Bronchial epithelial cell (primary cell): ENCODE measurements around the gene YIPF1. TPM values are rescaled to one million over a fixed set of nuclear protein-coding genes. Genes with fewer than 3 reads are reported as not detected.

Experiments
- DNase-seq: peaks from one replicate; pipeline ENCODE4 v3.0.0-alpha.2; 2010; ENCODE audit warnings: low read depth
- FAIRE-seq: peaks from 2 replicates; lab custom pipeline; 2011; peaks lifted over from hg19 to GRCh38; lab: Jason Lieb, UNC
- H3K27me3 ChIP-seq: 2 replicates; pipeline ENCODE4 v1.5.1; 2011; ENCODE audit warnings: low read length; ENCODE audit not compliant: control insufficient read depth, insufficient read depth
- H3K36me3 ChIP-seq: 2 replicates; pipeline ENCODE4 v1.5.1; 2011; ENCODE audit warnings: low read length; ENCODE audit not compliant: control insufficient read depth, insufficient read depth
- H3K4me3 ChIP-seq: 2 replicates; pipeline ENCODE4 v1.5.1; 2011; ENCODE audit warnings: mild to moderate bottlenecking, low read depth, low read length, control low read depth
- CTCF ChIP-seq: IDR thresholded peaks from 2 replicates; pipeline ENCODE4 v1.5.1; 2011; ENCODE audit warnings: mild to moderate bottlenecking, moderate library complexity, low read length, control low read depth, inconsistent platforms; ENCODE audit not compliant: insufficient read depth, severe bottlenecking
- total RNA-seq: library from RNA; depleted of rRNA; stranded (reverse); fragments of >200 nt; gene quantifications from 2 replicates; pipeline ENCODE4 v1.2.1, GENCODE V29; 2014

The YIPF1 gene
- total RNA-seq, 1 donor from 2014 or later, result 18.7 TPM

DNA sequence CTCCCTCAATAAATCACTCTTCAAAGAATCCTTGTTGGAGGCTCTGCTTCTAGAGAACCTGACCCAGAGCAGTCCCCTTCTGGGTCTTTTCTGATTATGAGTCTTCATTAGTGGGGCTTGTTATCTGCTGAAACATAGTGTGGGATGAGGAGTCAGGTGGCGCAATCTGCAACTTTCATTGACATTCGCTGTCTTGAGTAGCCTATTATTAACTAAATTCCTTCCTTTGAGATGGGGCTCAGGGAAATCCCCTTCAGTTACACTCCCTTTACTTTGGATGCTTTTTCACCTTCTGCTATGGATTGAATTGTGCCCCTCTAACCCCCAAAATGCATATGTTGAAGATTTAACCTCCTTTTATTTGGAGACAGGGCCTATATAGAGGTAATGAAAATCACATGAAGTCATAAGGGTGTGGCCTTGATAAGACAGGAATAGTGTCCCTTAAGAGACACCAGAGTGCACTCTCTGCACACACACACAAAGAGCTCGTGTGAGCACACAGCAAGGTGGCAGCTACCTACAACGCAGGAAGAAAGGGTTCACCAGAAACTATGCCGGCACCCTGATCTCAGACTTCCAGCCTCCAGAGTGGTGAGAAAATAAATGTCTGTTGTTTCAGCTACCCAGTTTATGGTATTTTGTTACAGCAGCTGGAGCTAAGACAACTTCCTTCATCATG, 23.9 kb upstream of the YIPF1 start:
- TF ChIP-seq CTCF, result no peak
- no peak overlapping the region for H3K4me3 ChIP-seq
- peaks cover 1% of the 10 kb centered on the region for H3K36me3 ChIP-seq
- H3K27me3 ChIP-seq, result no peaks in the 10 kb centered on the region
- no peak for FAIRE-seq
- DNase-seq, result no peak

DNA sequence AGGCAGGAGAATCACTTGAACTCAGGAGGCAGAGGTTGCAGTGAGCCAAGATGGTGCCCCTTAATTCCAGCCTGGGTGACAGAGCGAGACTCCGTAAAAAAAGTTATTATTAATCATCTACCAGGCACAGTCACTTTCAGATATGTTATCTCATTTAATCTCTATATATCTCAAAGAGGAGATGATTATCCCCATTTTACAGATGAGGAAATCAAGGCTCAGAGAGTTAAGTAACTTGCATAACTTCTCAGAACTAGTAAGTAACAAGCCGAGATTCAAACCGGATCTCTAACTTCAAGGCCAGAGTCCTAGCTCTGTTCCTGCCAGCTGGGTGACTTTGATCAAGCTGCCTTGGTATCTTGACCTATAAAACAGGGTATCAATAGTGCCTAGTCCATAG, 21.8 kb upstream of the YIPF1 start:
- H3K4me3 ChIP-seq, result no peak overlapping the region
- no peak for DNase-seq
- peaks cover 1% of the 10 kb centered on the region for H3K36me3 ChIP-seq
- TF ChIP-seq CTCF, result no peak
- no peak for FAIRE-seq
- no peaks in the 10 kb centered on the region for H3K27me3 ChIP-seq

- Histone ChIP-seq H3K4me3 (no peak overlapping the region), H3K36me3 (peaks cover 1% of the 10 kb centered on the region), H3K27me3 (no peaks in the 10 kb centered on the region)
- TF ChIP-seq CTCF, result no peak
- FAIRE-seq (no peak), DNase-seq (peak; percentile 52)
Measured at GRCh38 chr1:53909946-53910345, 20.3 kb upstream of the YIPF1 start.

DNA sequence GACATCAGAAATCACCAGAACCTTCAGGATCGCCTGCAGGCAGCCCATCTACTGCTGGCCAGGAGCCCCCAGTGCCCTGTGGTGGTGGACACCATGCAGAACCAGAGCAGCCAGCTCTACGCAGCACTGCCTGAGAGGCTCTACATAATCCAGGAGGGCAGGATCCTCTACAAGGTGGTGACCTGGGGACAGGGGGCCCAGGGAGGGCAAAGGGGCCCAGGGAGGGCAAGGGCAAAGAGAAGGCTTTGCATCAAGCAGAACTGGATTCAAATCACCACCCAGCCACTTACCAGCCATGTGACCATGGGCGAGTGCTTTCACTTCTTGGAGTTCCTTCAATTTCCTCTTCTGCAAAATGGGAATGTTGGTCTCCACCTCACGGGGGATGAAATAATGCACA, 16.5 kb upstream of the YIPF1 start:
- H3K36me3 ChIP-seq, result no peaks in the 10 kb centered on the region
- H3K4me3 ChIP-seq, result no peak overlapping the region
- DNase-seq (no peak), FAIRE-seq (no peak)
- H3K27me3 ChIP-seq, result no peaks in the 10 kb centered on the region
- no peak for TF ChIP-seq CTCF

- H3K36me3 ChIP-seq, result no peaks in the 10 kb centered on the region
- no peak for DNase-seq
- TF ChIP-seq CTCF, result no peak
- H3K27me3 ChIP-seq, result no peaks in the 10 kb centered on the region
- no peak for FAIRE-seq
- no peak overlapping the region for H3K4me3 ChIP-seq
Measured at GRCh38 chr1:53905509-53905908, 15.9 kb upstream of the YIPF1 start.
